A549 (cell line): ENCODE results near the gene LAMA3. TPM values are rescaled to one million over a fixed set of nuclear protein-coding genes. Genes with fewer than 3 reads are reported as not detected.

Experiments
- ATAC-seq, 2 experiments: fragments of 200-7000 bp in 1 of 2; fragments of >200 bp in 1 of 2; cut with Nextera tagmentation in 1 of 2; cut with Tn5 transposase in 1 of 2; 3 replicates each; pipeline versions ENCODE4 v1.8.0 to v1.9.1; 2018 to 2020; ENCODE audit warnings: mild to moderate bottlenecking in 1 of 2, moderate library complexity in 1 of 2
- CTCF ChIA-PET: fragments of 300-600 bp; sonication (Branson Sonifier 250); formaldehyde crosslinking; extraction: SDS; loops from one replicate; lab custom pipeline; 2021; ENCODE audit warnings: antibody characterized with exemption, inconsistent platforms; lab: Yijun Ruan, JAX
- POLR2A ChIA-PET: fragments of 350-600 bp; formaldehyde crosslinking; extraction: SDS; loops from one replicate; lab custom pipeline; 2021; ENCODE audit warnings: antibody characterized with exemption, inconsistent platforms; lab: Yijun Ruan, JAX
- DNase-seq, 2 experiments: peaks; one replicate each; pipeline versions ENCODE4 v3.0.0 to v3.0.0-alpha.2; 2011 to 2016; ENCODE audit warnings: low read depth in 1 of 2, low spot score in 1 of 2
- FAIRE-seq: peaks from 2 replicates; lab custom pipeline; 2011; peaks lifted over from hg19 to GRCh38; lab: Jason Lieb, UNC
- H3K27ac ChIP-seq, 2 experiments: fragments of >200 bp; sonication (Bioruptor Twin); formaldehyde crosslinking; 3 replicates each; pipeline ENCODE4 v1.5.1; 2016 to 2017
- H3K4me1 ChIP-seq: fragments of >200 bp; sonication (Bioruptor Twin); formaldehyde crosslinking; 3 replicates; pipeline ENCODE4 v1.6.1; 2016
- H3K4me2 ChIP-seq: fragments of >200 bp; sonication (Bioruptor Twin); formaldehyde crosslinking; 3 replicates; pipeline ENCODE4 v1.6.1; 2016
- H3K4me3 ChIP-seq: fragments of >200 bp; sonication (Bioruptor Twin); formaldehyde crosslinking; 3 replicates; pipeline ENCODE4 v1.5.1; 2016
- H3K9me3 ChIP-seq: fragments of >200 bp; sonication (Bioruptor Twin); formaldehyde crosslinking; 3 replicates; pipeline ENCODE4 v1.6.1; 2016
- BHLHE40 ChIP-seq: IDR thresholded peaks from 2 replicates; pipeline ENCODE4 v1.6.1; 2012; ENCODE audit warnings: low read depth, low read length, inconsistent platforms
- FOXS1 ChIP-seq: fragments of 250-450 bp; sonication (Bioruptor Pico); IDR thresholded peaks from 2 replicates; pipeline ENCODE4 v1.5.0; 2020; ENCODE audit warnings: mild to moderate bottlenecking, moderate library complexity
- GATA3 ChIP-seq: IDR thresholded peaks from 2 replicates; pipeline ENCODE4 v1.6.1; 2012; ENCODE audit warnings: borderline replicate concordance
- HOXA7 ChIP-seq: fragments of 250-450 bp; sonication (Bioruptor Pico); IDR thresholded peaks from 2 replicates; pipeline ENCODE4 v1.5.0; 2020; ENCODE audit warnings: mild to moderate bottlenecking, moderate library complexity
- JUN ChIP-seq, 2 experiments: fragments of >200 bp; sonication (Bioruptor Twin); formaldehyde crosslinking; IDR thresholded peaks; 2 replicates in 1 of 2; 3 replicates in 1 of 2; pipeline ENCODE4 v1.6.1; 2016 to 2017
- KDM1A ChIP-seq: fragments of 200-600 bp; sonication (generic); IDR thresholded peaks from 2 replicates; pipeline ENCODE4 v1.6.1; 2016; ENCODE audit warnings: low read depth, mild to moderate bottlenecking
- KDM5A ChIP-seq: fragments of 200-600 bp; sonication (generic); IDR thresholded peaks from 2 replicates; pipeline ENCODE4 v1.6.1; 2016; ENCODE audit warnings: antibody characterized with exemption, mild to moderate bottlenecking
- MAZ ChIP-seq: fragments of 150-350 bp; IDR thresholded peaks from 2 replicates; pipeline ENCODE4 v1.6.1; 2014; ENCODE audit warnings: antibody characterized with exemption, low read depth, low read length, borderline replicate concordance
- MYC ChIP-seq: IDR thresholded peaks from 2 replicates; pipeline ENCODE4 v1.6.1; 2012; ENCODE audit warnings: mild to moderate bottlenecking, inconsistent platforms, low read length, improper control_type of control experiment, borderline replicate concordance
- NPAS2 ChIP-seq: fragments of 250-450 bp; sonication (Bioruptor Pico); IDR thresholded peaks from 2 replicates; pipeline ENCODE4 v1.8.0; 2022; ENCODE audit warnings: mild to moderate bottlenecking, moderate library complexity, borderline replicate concordance
- NR3C1 ChIP-seq: fragments of >200 bp; sonication (Bioruptor Twin); formaldehyde crosslinking; IDR thresholded peaks from 3 replicates; pipeline ENCODE4 v1.6.1; 2017
- PHF8 ChIP-seq: fragments of 200-600 bp; sonication (generic); IDR thresholded peaks from 2 replicates; pipeline ENCODE4 v1.6.1; 2016; ENCODE audit warnings: low read depth, mild to moderate bottlenecking, antibody characterized with exemption, moderate library complexity, borderline replicate concordance
- POLR2AphosphoS2 ChIP-seq: conservative IDR thresholded peaks from 2 replicates; pipeline ENCODE4 v1.6.1; 2012; ENCODE audit warnings: low read length, improper control_type of control experiment, inconsistent platforms
- SMC3 ChIP-seq: fragments of >200 bp; sonication (Bioruptor Twin); formaldehyde crosslinking; IDR thresholded peaks from 3 replicates; pipeline ENCODE4 v1.6.1; 2018; ENCODE audit warnings: inconsistent platforms
- ZC3H11A ChIP-seq: fragments of 450-650 bp; IDR thresholded peaks from 2 replicates; pipeline ENCODE4 v1.6.1; 2014; ENCODE audit warnings: antibody characterized with exemption, mild to moderate bottlenecking
- WGBS: methylation state at CpG from one replicate; pipeline ENCODE4 v1.1.6; 2017; ENCODE audit errors: missing lambda C conversion rate; 5-methylcytosine and 5-hydroxymethylcytosine counted together
- polyA plus RNA-seq, 4 experiments: library from polyadenylated mRNA; depleted of rRNA in 3 of 4; stranded (reverse); fragments of >200 nt; fragmentation: RNase III in 1 of 4; extraction: RNeasy Plus Mini Kit Qiagen cat#74134 plus additional on column Dnase treatment in 1 of 4; gene quantifications; 2 replicates in 3 of 4; 3 replicates in 1 of 4; pipeline ENCODE4 v1.2.3, GENCODE V29; 2011 to 2017
- TF ChIP-seq, protein P1 (sequence below): fragments of 450-650 bp; IDR thresholded peaks from 2 replicates; pipeline ENCODE4 v1.6.1; 2014; ENCODE audit warnings: antibody characterized with exemption
- TF ChIP-seq, protein P2 (sequence below): fragments of 200-600 bp; sonication (generic); IDR thresholded peaks from 2 replicates; pipeline ENCODE4 v1.6.1; 2016; ENCODE audit warnings: antibody characterized with exemption, mild to moderate bottlenecking, moderate library complexity
- TF ChIP-seq, protein P3 (sequence below): fragments of >200 bp; sonication (Bioruptor Twin); formaldehyde crosslinking; IDR thresholded peaks from 3 replicates; pipeline ENCODE4 v1.5.1; 2016
- TF ChIP-seq, protein P4 (sequence below): fragments of >200 bp; sonication (Bioruptor Twin); formaldehyde crosslinking; IDR thresholded peaks from 2 replicates; pipeline ENCODE4 v1.6.1; 2016
- TF ChIP-seq, protein P5 (sequence below): fragments of 250-450 bp; sonication (Bioruptor Pico); IDR thresholded peaks from 2 replicates; pipeline ENCODE4 v1.5.0; 2020; ENCODE audit warnings: low read depth, mild to moderate bottlenecking, moderate library complexity

LAMA3 gene
- polyA plus RNA-seq, 2 of the 4 experiments (the other 2 are of a cell fraction) = 18.2 to 31.0 TPM

- H3K4me3 ChIP-seq = peak overlapping the region; percentile 67; the same call in 2 of the 3 replicates
- peaks cover 5% of the 10 kb centered on the region; the same call in 2 of the 3 replicates for H3K9me3 ChIP-seq
- FAIRE-seq (no peak), ATAC-seq (no peak)
- ChIA-PET POLR2A (no interaction called here), CTCF (interaction anchor here (1.0 to 2.6 kb wide), 3 partner anchors 14 to 66 kb away, joined by 3 to 11 read pairs (median 6); no protein-coding TSS in a partner anchor)
- H3K27ac ChIP-seq = peak overlapping the region; percentile 84 to 97
- 37% methylated on average over 5 of the region's 5 CpGs for WGBS
- peaks cover 31% of the 10 kb centered on the region for H3K4me1 ChIP-seq
- TF ChIP-seq MYC (no peak), BHLHE40 (no peak), POLR2AphosphoS2 (no peak), NR3C1 (no peak), KDM5A (no peak), KDM1A (no peak), SMC3 (no peak), NPAS2 (CRISPR knock-in tag) (no peak), JUN (IDR thresholded peaks at IDR 0.05) (no peak), HOXA7 (CRISPR knock-in tag) (no peak), GATA3 (no peak), FOXS1 (no peak), PHF8 (no peak), MAZ (no peak), ZC3H11A (no peak)
- TF ChIP-seq, protein P1, sequence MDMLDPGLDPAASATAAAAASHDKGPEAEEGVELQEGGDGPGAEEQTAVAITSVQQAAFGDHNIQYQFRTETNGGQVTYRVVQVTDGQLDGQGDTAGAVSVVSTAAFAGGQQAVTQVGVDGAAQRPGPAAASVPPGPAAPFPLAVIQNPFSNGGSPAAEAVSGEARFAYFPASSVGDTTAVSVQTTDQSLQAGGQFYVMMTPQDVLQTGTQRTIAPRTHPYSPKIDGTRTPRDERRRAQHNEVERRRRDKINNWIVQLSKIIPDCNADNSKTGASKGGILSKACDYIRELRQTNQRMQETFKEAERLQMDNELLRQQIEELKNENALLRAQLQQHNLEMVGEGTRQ = no peak
- TF ChIP-seq, protein P2, sequence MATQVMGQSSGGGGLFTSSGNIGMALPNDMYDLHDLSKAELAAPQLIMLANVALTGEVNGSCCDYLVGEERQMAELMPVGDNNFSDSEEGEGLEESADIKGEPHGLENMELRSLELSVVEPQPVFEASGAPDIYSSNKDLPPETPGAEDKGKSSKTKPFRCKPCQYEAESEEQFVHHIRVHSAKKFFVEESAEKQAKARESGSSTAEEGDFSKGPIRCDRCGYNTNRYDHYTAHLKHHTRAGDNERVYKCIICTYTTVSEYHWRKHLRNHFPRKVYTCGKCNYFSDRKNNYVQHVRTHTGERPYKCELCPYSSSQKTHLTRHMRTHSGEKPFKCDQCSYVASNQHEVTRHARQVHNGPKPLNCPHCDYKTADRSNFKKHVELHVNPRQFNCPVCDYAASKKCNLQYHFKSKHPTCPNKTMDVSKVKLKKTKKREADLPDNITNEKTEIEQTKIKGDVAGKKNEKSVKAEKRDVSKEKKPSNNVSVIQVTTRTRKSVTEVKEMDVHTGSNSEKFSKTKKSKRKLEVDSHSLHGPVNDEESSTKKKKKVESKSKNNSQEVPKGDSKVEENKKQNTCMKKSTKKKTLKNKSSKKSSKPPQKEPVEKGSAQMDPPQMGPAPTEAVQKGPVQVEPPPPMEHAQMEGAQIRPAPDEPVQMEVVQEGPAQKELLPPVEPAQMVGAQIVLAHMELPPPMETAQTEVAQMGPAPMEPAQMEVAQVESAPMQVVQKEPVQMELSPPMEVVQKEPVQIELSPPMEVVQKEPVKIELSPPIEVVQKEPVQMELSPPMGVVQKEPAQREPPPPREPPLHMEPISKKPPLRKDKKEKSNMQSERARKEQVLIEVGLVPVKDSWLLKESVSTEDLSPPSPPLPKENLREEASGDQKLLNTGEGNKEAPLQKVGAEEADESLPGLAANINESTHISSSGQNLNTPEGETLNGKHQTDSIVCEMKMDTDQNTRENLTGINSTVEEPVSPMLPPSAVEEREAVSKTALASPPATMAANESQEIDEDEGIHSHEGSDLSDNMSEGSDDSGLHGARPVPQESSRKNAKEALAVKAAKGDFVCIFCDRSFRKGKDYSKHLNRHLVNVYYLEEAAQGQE = no peak
- TF ChIP-seq, protein P3, sequence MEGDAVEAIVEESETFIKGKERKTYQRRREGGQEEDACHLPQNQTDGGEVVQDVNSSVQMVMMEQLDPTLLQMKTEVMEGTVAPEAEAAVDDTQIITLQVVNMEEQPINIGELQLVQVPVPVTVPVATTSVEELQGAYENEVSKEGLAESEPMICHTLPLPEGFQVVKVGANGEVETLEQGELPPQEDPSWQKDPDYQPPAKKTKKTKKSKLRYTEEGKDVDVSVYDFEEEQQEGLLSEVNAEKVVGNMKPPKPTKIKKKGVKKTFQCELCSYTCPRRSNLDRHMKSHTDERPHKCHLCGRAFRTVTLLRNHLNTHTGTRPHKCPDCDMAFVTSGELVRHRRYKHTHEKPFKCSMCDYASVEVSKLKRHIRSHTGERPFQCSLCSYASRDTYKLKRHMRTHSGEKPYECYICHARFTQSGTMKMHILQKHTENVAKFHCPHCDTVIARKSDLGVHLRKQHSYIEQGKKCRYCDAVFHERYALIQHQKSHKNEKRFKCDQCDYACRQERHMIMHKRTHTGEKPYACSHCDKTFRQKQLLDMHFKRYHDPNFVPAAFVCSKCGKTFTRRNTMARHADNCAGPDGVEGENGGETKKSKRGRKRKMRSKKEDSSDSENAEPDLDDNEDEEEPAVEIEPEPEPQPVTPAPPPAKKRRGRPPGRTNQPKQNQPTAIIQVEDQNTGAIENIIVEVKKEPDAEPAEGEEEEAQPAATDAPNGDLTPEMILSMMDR = no peak
- TF ChIP-seq, protein P4, sequence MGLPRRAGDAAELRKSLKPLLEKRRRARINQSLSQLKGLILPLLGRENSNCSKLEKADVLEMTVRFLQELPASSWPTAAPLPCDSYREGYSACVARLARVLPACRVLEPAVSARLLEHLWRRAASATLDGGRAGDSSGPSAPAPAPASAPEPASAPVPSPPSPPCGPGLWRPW = no peak
- TF ChIP-seq, protein P5, sequence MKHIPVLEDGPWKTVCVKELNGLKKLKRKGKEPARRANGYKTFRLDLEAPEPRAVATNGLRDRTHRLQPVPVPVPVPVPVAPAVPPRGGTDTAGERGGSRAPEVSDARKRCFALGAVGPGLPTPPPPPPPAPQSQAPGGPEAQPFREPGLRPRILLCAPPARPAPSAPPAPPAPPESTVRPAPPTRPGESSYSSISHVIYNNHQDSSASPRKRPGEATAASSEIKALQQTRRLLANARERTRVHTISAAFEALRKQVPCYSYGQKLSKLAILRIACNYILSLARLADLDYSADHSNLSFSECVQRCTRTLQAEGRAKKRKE (CRISPR knock-in tag) = no peak
- TF ChIP-seq, all 56 proteins: peak for 0
- H3K4me2 ChIP-seq = peak overlapping the region; percentile 88
- DNase-seq = no peak
These were observed 725 bp upstream of the LAMA3 start for GRCh38 chr18:23688528-23688927.
